SK-N-SH (cell line): Measurements from ENCODE around the gene LILRB5. TPM values are rescaled to one million over a fixed set of nuclear protein-coding genes. Genes with fewer than 3 reads are reported as not detected.

Source experiments
- CTCF ChIA-PET: fragments of 300-600, 350-600 bp; formaldehyde crosslinking; extraction: SDS; loops from one replicate; lab custom pipeline; 2021; lab: Yijun Ruan, JAX
- POLR2A ChIA-PET: fragments of 350-600 bp; sonication (Branson Sonifier 250); formaldehyde crosslinking; extraction: SDS; loops from one replicate; lab custom pipeline; 2020; ENCODE audit warnings: antibody characterized with exemption, inconsistent platforms; lab: Yijun Ruan, JAX
- DNase-seq: peaks from one replicate; pipeline ENCODE4 v3.0.0; 2012
- H2AFZ ChIP-seq: fragments of 200-600 bp; sonication (generic); 2 replicates; pipeline ENCODE4 v1.8.1; 2016; ENCODE audit warnings: antibody characterized with exemption, mild to moderate bottlenecking, low read depth
- H3F3A ChIP-seq: fragments of 200-600 bp; sonication (generic); replicated peaks from 2 replicates; pipeline ENCODE3; 2016; ENCODE audit warnings: antibody characterized with exemption, mild to moderate bottlenecking; ENCODE audit not compliant: insufficient read depth
- H3K27ac ChIP-seq, 2 experiments: fragments of 200-500 bp in 1 of 2; fragments of 200-600 bp in 1 of 2; sonication (Bioruptor generic) in 1 of 2; sonication (generic), shearing (Covaris generic) in 1 of 2; 2 replicates each; pipeline versions ENCODE4 v1.5.1 to v1.6.1; 2014 to 2016; ENCODE audit warnings: low read depth in 2 of 2, inconsistent platforms in 1 of 2, low read length in 1 of 2, mild to moderate bottlenecking in 1 of 2, mixed read lengths in 1 of 2
- H3K27me3 ChIP-seq: fragments of 200-600 bp; sonication (generic), shearing (Covaris generic); 2 replicates; pipeline ENCODE4 v1.6.1; 2016; ENCODE audit warnings: mixed run types; ENCODE audit not compliant: insufficient read depth
- H3K36me3 ChIP-seq, 2 experiments: fragments of 200-500 bp in 1 of 2; fragments of 200-600 bp in 1 of 2; sonication (Bioruptor generic) in 1 of 2; sonication (generic) in 1 of 2; replicated peaks in 1 of 2; 2 replicates each; pipeline versions ENCODE3 to v1.5.1; 2014 to 2016; ENCODE audit warnings: low read length in 1 of 2, mild to moderate bottlenecking in 1 of 2; ENCODE audit not compliant: insufficient read depth in 2 of 2, control insufficient read depth in 1 of 2
- H3K4me1 ChIP-seq, 2 experiments: fragments of 200-500 bp in 1 of 2; fragments of 200-600 bp in 1 of 2; sonication (Bioruptor generic) in 1 of 2; sonication (generic), shearing (Covaris generic) in 1 of 2; 2 replicates each; pipeline versions ENCODE4 v1.5.1 to v1.6.1; 2014 to 2016; ENCODE audit warnings: low read depth in 1 of 2, low read length in 1 of 2, mixed run types in 1 of 2; ENCODE audit not compliant: insufficient read depth in 2 of 2, control insufficient read depth in 1 of 2
- H3K4me2 ChIP-seq: fragments of 200-600 bp; sonication (generic), shearing (Covaris generic); 2 replicates; pipeline ENCODE4 v1.6.1; 2017; ENCODE audit warnings: mixed run types
- H3K4me3 ChIP-seq, 2 experiments: fragments of 200-500 bp in 1 of 2; fragments of 200-600 bp in 1 of 2; sonication (Bioruptor generic) in 1 of 2; sonication (generic), shearing (Covaris generic) in 1 of 2; 2 replicates each; pipeline versions ENCODE4 v1.5.1 to v1.8.1; 2014 to 2016; ENCODE audit warnings: low read depth in 2 of 2, inconsistent platforms in 1 of 2, low read length in 1 of 2, mild to moderate bottlenecking in 1 of 2, mixed read lengths in 1 of 2, moderate library complexity in 1 of 2
- H3K79me2 ChIP-seq: fragments of 200-600 bp; sonication (generic); 2 replicates; pipeline ENCODE4 v1.8.1; 2017; ENCODE audit warnings: mild to moderate bottlenecking; ENCODE audit not compliant: insufficient read depth
- H3K9ac ChIP-seq: fragments of 200-600 bp; sonication (generic); 2 replicates; pipeline ENCODE4 v1.6.1; 2017; ENCODE audit warnings: mixed run types
- H3K9me2 ChIP-seq: fragments of 200-600 bp; sonication (generic); 2 replicates; pipeline ENCODE4 v1.6.1; 2017; ENCODE audit warnings: mixed run types
- H3K9me3 ChIP-seq: fragments of 200-600 bp; sonication (generic); 2 replicates; pipeline ENCODE4 v1.6.1; 2017; ENCODE audit warnings: mixed run types, mild to moderate bottlenecking, moderate library complexity
- H4K20me1 ChIP-seq: fragments of 200-600 bp; sonication (generic); 2 replicates; pipeline ENCODE4 v1.6.1; 2017; ENCODE audit warnings: mild to moderate bottlenecking, mixed run types; ENCODE audit not compliant: insufficient read depth
- CHD2 ChIP-seq: fragments of 150-350 bp; IDR thresholded peaks from 2 replicates; pipeline ENCODE4 v1.6.1; 2018; ENCODE audit warnings: low read length; ENCODE audit not compliant: partially characterized antibody
- CTCF ChIP-seq: fragments of 200-600 bp; sonication (generic); IDR thresholded peaks from 2 replicates; pipeline ENCODE4 v1.6.1; 2017; ENCODE audit warnings: antibody characterized with exemption, mild to moderate bottlenecking, moderate library complexity
- EP300 ChIP-seq, 2 experiments: IDR thresholded peaks; 2 replicates each; pipeline versions ENCODE4 v1.4.0 to v1.6.1; 2012; ENCODE audit warnings: borderline replicate concordance in 1 of 2, low read depth in 1 of 2, low read length in 1 of 2
- FOXM1 ChIP-seq: IDR thresholded peaks from 2 replicates; pipeline ENCODE4 v1.4.0; 2012; ENCODE audit warnings: low read depth, mild to moderate bottlenecking
- GABPA ChIP-seq: IDR thresholded peaks from 2 replicates; pipeline ENCODE4 v1.4.0; 2012; ENCODE audit warnings: low read depth, mild to moderate bottlenecking
- GATA2 ChIP-seq: sonication (generic); formaldehyde crosslinking; IDR thresholded peaks from 2 replicates; pipeline ENCODE4 v1.5.0; 2020; ENCODE audit warnings: mild to moderate bottlenecking, missing genetic modification reagents
- NFIC ChIP-seq: IDR thresholded peaks from 2 replicates; pipeline ENCODE4 v1.4.0; 2012; ENCODE audit warnings: borderline replicate concordance
- NRF1 ChIP-seq: IDR thresholded peaks from 2 replicates; pipeline ENCODE4 v1.6.1; 2012; ENCODE audit warnings: low read depth, mild to moderate bottlenecking, low read length
- PBX3 ChIP-seq: IDR thresholded peaks from 2 replicates; pipeline ENCODE4; 2012
- RFX5 ChIP-seq: IDR thresholded peaks from 2 replicates; pipeline ENCODE4 v1.6.1; 2012; ENCODE audit warnings: mild to moderate bottlenecking, improper control_type of control experiment, low read length
- RXRA ChIP-seq: IDR thresholded peaks from 2 replicates; pipeline ENCODE4 v1.4.0; 2012; ENCODE audit warnings: low read depth, mild to moderate bottlenecking, borderline replicate concordance
- TCF12 ChIP-seq: IDR thresholded peaks from 2 replicates; pipeline ENCODE4 v1.4.0; 2012
- TEAD4 ChIP-seq: IDR thresholded peaks from 2 replicates; pipeline ENCODE4 v1.4.0; 2012; ENCODE audit warnings: mild to moderate bottlenecking, borderline replicate concordance; ENCODE audit not compliant: insufficient read depth
- USF1 ChIP-seq: IDR thresholded peaks from 2 replicates; pipeline ENCODE4 v1.4.0; 2012; ENCODE audit warnings: low read depth, borderline replicate concordance
- YY1 ChIP-seq: IDR thresholded peaks from 2 replicates; pipeline ENCODE4 v1.4.0; 2012; ENCODE audit warnings: low read depth, mild to moderate bottlenecking
- ZBTB33 ChIP-seq: IDR thresholded peaks from 2 replicates; pipeline ENCODE4 v1.4.0; 2012; ENCODE audit warnings: low read depth, borderline replicate concordance
- WGBS: methylation state at CpG from one replicate; pipeline ENCODE4 v1.1.6; 2017; ENCODE audit warnings: low lambda C conversion rate; 5-methylcytosine and 5-hydroxymethylcytosine counted together
- polyA plus RNA-seq, 3 experiments: library from polyadenylated mRNA; depleted of rRNA; stranded (reverse); fragments of >200 nt; gene quantifications; 2 replicates each; pipeline ENCODE4 v1.2.3, GENCODE V29; 2012

Gene LILRB5
- polyA plus RNA-seq, 1 of the 3 experiments (the other 2 are of a cell fraction) = not detected

- no peak for TF ChIP-seq YY1
- no peak for TF ChIP-seq ZBTB33
- TF ChIP-seq CHD2 = no peak
- no peak for TF ChIP-seq RXRA
- TF ChIP-seq TEAD4 = no peak
- no peak for TF ChIP-seq PBX3
- no peak for TF ChIP-seq NFIC
- TF ChIP-seq TCF12 = no peak
- no peak for TF ChIP-seq RFX5
- no peak for TF ChIP-seq USF1
- no peak for TF ChIP-seq NRF1
- TF ChIP-seq FOXM1 = no peak
- no peak for TF ChIP-seq CTCF
- TF ChIP-seq GABPA = no peak
- no peak for TF ChIP-seq GATA2 (CRISPR knock-in tag)
- no peak for TF ChIP-seq EP300 (IDR thresholded peaks at IDR 0.05; ENCODE audit: borderline replicate concordance in 1 of 2, low read depth in 1 of 2, low read length in 1 of 2)
These were observed 53.9 kb downstream of the LILRB5 start for GRCh38 chr19:54203151-54203611.

More at GRCh38 chr19:54203151-54203611, 53.9 kb downstream of the LILRB5 start:
- no peak overlapping the region for H2AFZ ChIP-seq
- no peaks in the 10 kb centered on the region for H3K27me3 ChIP-seq
- H3K9me2 ChIP-seq = no peaks in the 10 kb centered on the region
- peaks cover 60 to 65% of the 10 kb centered on the region in 2 experiments for H3K36me3 ChIP-seq
- peak overlapping the region in 1 of 2 experiments; percentile 4; a peak in 1 of 4 replicates for H3K27ac ChIP-seq
- H4K20me1 ChIP-seq = peaks cover 72% of the 10 kb centered on the region
- WGBS = 64% methylated on average over 9 of the region's 9 CpGs
- H3K4me1 ChIP-seq = peaks cover 36 to 37% of the 10 kb centered on the region in 2 experiments
- peak overlapping the region; percentile 85 for H3K9ac ChIP-seq
- no peaks in the 10 kb centered on the region for H3K9me3 ChIP-seq
- H3F3A ChIP-seq = peaks cover 56% of the 10 kb centered on the region
- CTCF ChIA-PET = interaction anchor here (2.0 kb wide), 1 partner anchor 35 kb away, joined by 6 read pairs; no protein-coding TSS in a partner anchor
- DNase-seq = no peak
- peaks cover 64% of the 10 kb centered on the region for H3K79me2 ChIP-seq
- peak overlapping the region; percentile 0 to 86; a peak in 2 of 4 replicates for H3K4me3 ChIP-seq
- peak overlapping the region; percentile 97 for H3K4me2 ChIP-seq
- POLR2A ChIA-PET = interaction anchor here (4.8 kb wide), 1 partner anchor 7 kb away, joined by 27 read pairs; no protein-coding TSS in a partner anchor
